ENCODE results near the gene RECQL5. TPM values are rescaled to one million over a fixed set of nuclear protein-coding genes. Genes with fewer than 3 reads are reported as not detected.

RECQL5 gene
- total RNA-seq, 4 donors from 2014 or later = 50.8 to 76.3 (median 60.5) TPM

DNA sequence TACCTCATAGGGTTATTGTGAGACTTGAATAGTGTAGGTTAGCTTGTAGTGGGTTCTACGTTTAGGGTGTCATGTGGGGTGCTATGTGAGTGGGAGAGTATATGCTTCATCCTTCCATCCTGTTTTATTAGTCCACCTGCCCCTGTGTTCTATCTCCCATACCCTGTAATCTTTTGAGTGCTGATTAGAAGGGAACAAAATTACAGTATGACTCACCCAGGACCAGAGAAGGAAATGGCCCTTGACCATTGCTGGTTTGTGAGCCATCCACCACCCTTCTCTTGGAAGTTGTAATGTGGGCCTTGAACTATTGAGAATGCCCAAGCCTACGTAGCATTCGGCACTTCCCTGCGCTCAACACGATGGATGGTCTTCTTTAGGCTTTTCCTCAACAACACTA, 17.3 kb upstream of the RECQL5 start:
- no peak for DNase-seq (ENCODE audit: low spot score in 2 of 2)
- TF ChIP-seq POLR2A (IDR thresholded peaks at IDR 0.05) = no peak
- TF ChIP-seq, protein P1, sequence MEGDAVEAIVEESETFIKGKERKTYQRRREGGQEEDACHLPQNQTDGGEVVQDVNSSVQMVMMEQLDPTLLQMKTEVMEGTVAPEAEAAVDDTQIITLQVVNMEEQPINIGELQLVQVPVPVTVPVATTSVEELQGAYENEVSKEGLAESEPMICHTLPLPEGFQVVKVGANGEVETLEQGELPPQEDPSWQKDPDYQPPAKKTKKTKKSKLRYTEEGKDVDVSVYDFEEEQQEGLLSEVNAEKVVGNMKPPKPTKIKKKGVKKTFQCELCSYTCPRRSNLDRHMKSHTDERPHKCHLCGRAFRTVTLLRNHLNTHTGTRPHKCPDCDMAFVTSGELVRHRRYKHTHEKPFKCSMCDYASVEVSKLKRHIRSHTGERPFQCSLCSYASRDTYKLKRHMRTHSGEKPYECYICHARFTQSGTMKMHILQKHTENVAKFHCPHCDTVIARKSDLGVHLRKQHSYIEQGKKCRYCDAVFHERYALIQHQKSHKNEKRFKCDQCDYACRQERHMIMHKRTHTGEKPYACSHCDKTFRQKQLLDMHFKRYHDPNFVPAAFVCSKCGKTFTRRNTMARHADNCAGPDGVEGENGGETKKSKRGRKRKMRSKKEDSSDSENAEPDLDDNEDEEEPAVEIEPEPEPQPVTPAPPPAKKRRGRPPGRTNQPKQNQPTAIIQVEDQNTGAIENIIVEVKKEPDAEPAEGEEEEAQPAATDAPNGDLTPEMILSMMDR (IDR thresholded peaks at IDR 0.05) = no peak
- 89 to 94% methylated on average over 5 of the region's 5 CpGs for WGBS, 2 donors
- intact Hi-C loops (cut with DNase I; ENCODE audit: low total_unique reads) = no loop called here
- no peak overlapping the region for H3K4me3 ChIP-seq (ENCODE audit: low read depth, poor library complexity, severe bottlenecking)

GRCh38 chr17:75683583-75683982, 16.6 kb upstream of the RECQL5 start:
- TF ChIP-seq, protein P1 (IDR thresholded peaks at IDR 0.05) = no peak
- TF ChIP-seq POLR2A (IDR thresholded peaks at IDR 0.05) = no peak
- H3K4me3 ChIP-seq (ENCODE audit: low read depth, poor library complexity, severe bottlenecking) = no peak overlapping the region
- intact Hi-C loops (cut with DNase I; ENCODE audit: low total_unique reads) = no loop called here
- no peak for DNase-seq (ENCODE audit: low spot score in 2 of 2)
- WGBS, 2 donors = 41 to 48% methylated on average over 4 of the region's 4 CpGs

- no peak overlapping the region for H3K4me3 ChIP-seq (ENCODE audit: low read depth, poor library complexity, severe bottlenecking)
- TF ChIP-seq POLR2A (IDR thresholded peaks at IDR 0.05) = no peak
- TF ChIP-seq, protein P1 (IDR thresholded peaks at IDR 0.05) = no peak
- intact Hi-C loops (cut with DNase I; ENCODE audit: low total_unique reads) = no loop called here
- no peak for DNase-seq (ENCODE audit: low spot score in 2 of 2)
- WGBS, 2 donors = 29 to 42% methylated on average over 3 of the region's 3 CpGs
Observed at GRCh38 chr17:75681289-75681688, 14.3 kb upstream of the RECQL5 start.

DNA sequence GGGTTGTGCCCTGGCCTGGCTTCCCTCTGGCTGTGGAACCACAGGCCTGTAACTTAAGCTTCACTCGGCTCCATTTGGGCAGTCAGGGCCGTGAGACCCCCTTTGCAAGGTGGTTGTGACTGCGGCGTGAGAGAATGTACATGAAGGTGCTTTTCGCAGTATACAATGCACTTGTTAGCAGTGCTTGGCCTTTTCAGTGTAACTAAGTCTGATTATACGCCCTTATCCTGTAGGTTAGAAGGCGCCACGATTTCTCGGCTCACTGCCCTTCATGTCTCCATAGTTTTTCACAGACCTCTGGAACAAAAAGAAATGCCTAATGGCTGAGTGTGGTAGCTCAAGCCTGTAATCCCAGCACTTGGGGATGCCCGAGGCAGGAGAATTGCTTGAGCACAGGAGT, 13.5 kb upstream of the RECQL5 start:
- H3K4me3 ChIP-seq (ENCODE audit: low read depth, poor library complexity, severe bottlenecking) = no peak overlapping the region
- no peak for DNase-seq (ENCODE audit: low spot score in 2 of 2)
- TF ChIP-seq, protein P1 (IDR thresholded peaks at IDR 0.05) = no peak
- no peak for TF ChIP-seq POLR2A (IDR thresholded peaks at IDR 0.05)
- 80 to 85% methylated on average over 10 of the region's 10 CpGs for WGBS, 2 donors
- intact Hi-C loops (cut with DNase I; ENCODE audit: low total_unique reads) = no loop called here

- TF ChIP-seq, protein P1 (IDR thresholded peaks at IDR 0.05) = no peak
- TF ChIP-seq POLR2A (IDR thresholded peaks at IDR 0.05) = no peak
- intact Hi-C loops (cut with DNase I; ENCODE audit: low total_unique reads) = no loop called here
- WGBS, 2 donors = 25 to 34% methylated on average over 11 of the region's 11 CpGs
- no peak overlapping the region for H3K4me3 ChIP-seq (ENCODE audit: low read depth, poor library complexity, severe bottlenecking)
- DNase-seq (ENCODE audit: low spot score in 2 of 2) = no peak
Observed at GRCh38 chr17:75679706-75680211, 12.8 kb upstream of the RECQL5 start.

- TF ChIP-seq POLR2A (IDR thresholded peaks at IDR 0.05) = no peak
- TF ChIP-seq, protein P1 (IDR thresholded peaks at IDR 0.05) = no peak
- 68 to 80% methylated on average over 3 of the region's 3 CpGs for WGBS, 2 donors
- no peak for DNase-seq (ENCODE audit: low spot score in 2 of 2)
- H3K4me3 ChIP-seq (ENCODE audit: low read depth, poor library complexity, severe bottlenecking) = no peak overlapping the region
- intact Hi-C loops (cut with DNase I; ENCODE audit: low total_unique reads) = no loop called here
Observed at GRCh38 chr17:75676461-75676860, 9.5 kb upstream of the RECQL5 start.
